OCI-M2 (cell line): Measurements from ENCODE around the gene DTNA.
"Not testable (repeated sequence)": the region's sequence is repeated elsewhere in the genome, so short reads cannot be mapped to it uniquely, and the experiment has no call there.

Source experiments
- DNase-seq: peaks from one replicate; lab custom pipeline; 2025; ENCODE audit not compliant: unreplicated experiment; lab: John Stamatoyannopoulos, UW

The DTNA gene

DNA sequence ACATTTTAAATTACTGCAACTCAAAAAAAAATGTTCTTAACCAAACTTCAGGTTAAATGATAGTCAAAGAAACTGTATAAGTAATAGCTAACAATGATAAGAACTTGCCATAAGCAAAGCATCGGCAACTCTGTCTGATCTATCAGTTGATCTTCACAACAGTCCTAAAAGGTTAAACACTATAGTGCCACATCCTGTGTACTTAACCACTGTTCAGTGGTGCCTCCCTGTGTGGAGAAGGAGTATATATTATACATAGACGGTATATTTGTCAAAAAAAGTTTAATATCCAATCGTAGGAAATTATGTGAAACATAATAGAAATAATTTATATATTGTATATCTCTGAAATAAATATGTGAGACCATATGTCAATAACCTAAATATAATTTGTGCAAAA is 13.0 kb downstream of the DTNA start:
- DNase-seq = no peak

DNA sequence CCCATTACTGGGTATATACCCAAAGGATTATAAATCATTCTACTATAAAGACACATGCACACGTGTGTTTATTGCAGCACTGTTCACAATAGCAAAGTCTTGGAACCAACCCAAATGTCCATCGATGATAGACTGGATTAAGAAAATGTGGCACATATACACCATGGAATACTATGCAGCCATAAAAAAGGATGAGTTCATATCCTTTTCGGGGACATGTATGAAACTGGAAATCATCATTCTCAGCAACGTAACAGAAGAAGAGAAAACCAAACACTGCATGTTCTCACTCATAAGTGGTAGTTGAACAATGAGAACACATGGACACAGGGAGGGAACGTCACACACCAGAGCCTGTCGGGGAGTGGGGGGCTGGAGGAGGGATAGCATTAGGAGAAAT is 15.6 kb downstream of the DTNA start:
- DNase-seq = not testable (repeated sequence)

DNA sequence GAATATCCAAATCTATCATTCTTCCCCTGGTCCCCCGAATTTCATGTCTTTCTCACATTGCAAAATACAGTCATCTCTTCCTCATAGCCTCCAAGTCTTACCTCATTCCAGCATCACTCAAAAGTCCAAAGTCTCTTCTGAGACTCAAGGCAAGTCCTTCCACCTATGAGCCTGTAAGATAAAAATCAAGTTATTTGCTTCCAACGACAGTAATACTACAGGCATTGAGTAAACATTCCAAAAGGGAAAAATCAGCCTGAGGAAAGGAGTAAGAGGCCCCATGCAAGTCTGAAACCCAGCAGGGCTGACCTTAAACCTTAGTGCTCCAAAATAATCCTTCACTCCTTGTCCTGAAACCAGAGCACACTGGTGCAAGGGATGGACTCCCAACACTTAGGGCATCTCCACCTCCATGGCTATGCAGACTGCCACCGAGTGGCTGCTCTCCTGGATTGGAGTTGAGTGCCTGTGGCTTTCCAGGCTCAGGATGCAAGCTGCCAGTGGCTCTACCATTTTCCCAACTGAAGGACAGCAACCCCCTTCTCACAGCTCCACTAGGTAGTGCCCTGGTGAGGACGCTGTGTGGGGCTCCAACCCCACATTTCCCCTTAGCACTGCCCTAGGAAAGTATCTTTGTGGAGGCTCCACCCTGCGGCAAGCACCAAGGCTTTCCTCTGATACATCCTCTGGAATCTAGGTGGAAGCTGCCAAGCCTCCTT is 16.3 kb downstream of the DTNA start:
- DNase-seq = no peak

DNA sequence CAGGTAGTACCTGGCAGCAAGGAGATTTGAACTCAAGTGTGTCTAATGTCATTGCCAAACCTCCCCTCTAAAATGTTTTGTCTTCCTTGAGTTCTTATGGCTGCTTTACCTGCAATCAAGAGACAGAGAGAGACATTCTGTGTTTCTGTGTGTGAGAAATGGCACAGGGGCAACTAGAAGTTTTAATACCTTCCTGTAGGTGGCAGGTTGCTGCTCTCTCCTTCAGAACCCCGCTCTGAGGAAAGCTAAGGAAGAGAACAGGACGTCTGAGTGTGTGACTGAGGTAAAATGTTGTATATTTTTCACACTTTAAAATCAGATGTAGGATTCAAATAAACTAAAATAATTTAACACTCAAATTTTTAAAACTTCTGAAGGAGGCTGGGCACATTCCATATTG is 19.2 kb downstream of the DTNA start:
- DNase-seq = no peak

DNA sequence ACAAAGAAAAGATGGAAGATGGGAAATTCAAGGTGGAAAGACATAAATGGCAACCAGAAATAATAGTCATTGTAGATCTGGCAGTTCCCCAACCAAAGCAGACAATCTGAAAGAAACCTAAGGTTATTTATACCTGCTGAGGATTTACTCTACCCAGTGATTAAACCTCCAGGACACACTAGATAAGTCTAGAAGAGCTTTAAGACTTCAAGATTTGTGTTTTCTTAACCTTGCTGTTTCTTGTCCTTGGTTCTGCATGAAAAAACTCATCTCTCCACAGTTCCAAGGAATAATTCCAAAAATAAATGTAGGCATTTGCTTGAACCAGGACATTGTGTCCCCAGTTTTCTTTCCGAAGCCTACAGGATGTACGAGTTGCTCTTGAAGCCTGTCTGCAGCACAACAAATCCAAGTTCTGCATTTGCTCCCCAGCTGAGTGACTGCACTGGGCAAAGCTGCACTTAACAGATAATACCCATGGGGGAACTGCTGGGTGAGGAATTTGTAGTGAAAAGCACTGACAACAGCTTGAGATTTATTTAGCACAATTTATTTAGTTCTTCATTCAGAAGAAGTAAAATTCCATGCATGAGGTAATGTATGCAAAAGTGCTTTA is 19.8 kb downstream of the DTNA start:
- DNase-seq = no peak

DNA sequence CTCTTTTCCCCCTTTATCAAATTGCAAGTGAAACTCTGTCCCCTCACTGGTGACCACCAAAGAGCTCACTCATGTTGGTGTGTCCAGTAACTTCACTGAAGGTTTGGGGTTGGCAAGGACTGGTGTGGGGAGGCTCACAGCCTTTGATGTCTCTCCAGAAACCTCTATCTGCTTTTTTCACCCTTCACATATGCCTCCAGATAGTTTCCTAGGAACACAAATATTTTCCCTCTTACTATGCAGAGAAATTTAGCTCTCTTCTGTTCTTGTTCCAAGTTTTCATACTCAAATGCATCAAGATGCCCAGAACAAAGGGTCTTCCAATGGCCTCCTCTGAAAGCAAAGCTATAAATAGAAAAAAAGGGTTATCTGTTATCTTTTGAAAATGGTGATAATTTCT is 20.7 kb downstream of the DTNA start:
- DNase-seq = no peak

DNA sequence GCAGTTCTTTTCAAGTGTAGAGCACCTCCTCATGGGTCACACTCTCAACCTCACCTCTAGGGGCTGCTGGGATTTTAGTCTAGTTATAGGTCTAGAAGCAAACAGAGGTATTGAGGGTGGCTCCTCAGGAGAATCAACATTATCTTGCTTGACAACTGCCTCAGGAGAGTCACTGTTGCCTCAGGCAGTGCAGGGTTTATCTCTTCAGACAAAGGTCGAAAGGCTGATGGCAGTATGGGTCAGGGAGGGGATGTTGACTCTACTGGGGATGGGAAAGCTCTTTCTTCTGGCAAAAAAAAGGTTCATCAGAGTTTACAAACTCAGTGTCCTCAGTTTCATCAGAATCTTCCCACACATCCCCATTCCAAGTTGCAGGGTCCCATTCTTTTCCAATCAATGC is 24.0 kb downstream of the DTNA start:
- no peak for DNase-seq

DNA sequence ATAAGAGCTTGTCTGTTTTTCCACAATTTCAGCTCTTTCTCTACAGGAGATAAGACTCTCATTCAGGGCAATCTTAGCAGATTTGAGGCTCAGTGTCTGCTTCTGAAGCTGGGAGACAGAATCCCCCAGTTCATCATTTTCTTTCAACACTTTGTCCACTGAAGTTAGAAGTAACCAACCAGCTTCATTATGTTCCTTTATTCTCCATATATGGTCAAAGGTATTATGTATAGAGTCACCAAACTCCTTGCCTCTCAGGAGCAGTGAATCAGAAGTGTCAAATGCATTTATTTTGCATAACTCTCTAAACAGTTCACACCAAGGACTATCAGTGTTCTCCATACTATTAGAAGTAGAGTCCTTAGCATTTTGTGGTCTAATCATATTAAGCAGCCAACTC is 24.4 kb downstream of the DTNA start:
- DNase-seq = not testable (repeated sequence)

DNA sequence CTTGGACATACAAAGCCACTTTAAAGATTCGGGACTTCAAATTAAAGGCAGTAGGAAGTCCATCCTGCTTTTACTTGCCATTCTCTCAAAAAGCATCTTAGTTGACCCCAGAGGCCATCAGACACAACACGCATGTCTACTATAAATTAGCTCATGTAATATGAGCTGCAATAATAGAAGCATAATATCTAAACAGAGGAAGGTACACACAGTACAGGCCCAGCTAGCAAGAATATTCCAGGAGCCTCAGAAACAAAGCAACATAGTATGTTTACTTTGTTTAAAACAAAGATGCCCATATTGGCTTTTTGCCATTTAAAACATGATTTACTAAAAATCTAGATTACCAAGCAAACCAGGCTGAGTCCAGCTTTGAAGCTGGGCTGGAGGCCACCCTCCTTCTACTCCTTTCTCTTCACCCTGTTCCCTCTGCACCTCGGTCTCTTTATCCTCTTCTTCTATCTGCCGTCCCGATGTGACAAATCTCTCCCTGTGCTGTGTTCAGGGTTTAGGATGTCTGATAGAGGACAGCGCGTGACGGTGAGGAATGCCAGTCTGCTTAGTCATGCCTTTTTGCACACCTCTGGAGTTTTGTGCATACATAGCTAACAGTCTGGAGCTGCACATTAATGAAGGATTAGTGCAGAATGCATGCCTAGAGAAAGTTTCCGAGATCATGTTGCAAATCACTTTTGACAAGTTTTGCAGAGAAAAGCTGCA is 28.2 kb downstream of the DTNA start:
- DNase-seq = no peak

DNA sequence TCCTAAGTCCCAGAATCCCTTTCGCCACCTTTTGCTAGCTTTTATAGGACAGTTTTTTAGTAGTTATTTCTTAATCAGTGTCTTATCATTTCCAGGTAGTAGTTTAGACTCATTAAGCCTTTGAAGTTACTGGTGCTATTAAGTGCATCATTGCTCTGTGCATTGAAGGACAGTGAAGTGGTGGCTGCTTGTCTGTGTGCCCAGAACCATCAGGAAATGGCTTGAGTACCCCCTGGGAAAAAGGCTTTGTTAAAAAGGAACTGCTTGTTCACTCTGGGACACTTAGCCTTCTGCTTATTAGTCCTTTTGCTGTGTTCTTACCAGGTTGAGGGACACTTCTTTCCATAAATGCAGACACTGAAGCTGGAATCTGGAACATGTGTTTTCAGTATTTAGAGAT is 30.0 kb downstream of the DTNA start:
- DNase-seq = no peak

DNA sequence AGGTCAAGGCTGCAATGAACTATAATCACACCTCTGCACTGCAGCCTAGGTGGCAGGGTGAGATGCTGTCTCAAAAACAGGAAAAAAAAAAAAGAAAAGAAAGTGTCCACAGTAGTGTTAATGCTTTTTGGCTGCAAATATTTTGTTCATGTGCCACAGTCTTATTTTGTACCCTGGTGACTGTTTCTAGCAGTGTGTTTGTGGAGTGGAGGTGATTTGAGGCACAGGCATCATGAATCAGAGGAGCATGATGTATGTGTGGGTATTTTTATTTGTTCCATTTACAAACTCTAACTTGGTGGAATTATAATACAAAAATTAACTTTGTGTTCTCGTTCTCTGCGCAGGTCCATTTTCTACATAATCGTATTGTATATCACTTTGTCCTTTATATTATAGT is 30.6 kb downstream of the DTNA start:
- no peak for DNase-seq

DNA sequence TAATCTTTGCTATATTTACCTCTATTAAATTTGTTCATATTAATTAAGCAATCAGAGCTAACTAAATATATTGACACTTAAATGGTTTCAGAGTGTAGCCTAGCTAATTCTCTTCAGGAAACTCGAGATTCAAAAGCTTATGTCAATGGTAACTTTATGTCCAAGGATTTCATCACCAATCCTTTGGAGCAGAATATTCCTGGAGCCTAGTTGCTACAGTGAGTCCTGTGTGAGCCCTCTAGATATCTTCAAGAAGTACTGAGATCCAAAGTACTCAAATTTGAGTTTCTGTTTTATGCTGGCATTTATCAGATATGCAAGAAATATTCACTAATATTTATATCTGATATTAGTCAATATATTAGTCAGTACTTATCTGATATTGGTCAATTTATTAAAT is 31.3 kb downstream of the DTNA start:
- DNase-seq = no peak

DNA sequence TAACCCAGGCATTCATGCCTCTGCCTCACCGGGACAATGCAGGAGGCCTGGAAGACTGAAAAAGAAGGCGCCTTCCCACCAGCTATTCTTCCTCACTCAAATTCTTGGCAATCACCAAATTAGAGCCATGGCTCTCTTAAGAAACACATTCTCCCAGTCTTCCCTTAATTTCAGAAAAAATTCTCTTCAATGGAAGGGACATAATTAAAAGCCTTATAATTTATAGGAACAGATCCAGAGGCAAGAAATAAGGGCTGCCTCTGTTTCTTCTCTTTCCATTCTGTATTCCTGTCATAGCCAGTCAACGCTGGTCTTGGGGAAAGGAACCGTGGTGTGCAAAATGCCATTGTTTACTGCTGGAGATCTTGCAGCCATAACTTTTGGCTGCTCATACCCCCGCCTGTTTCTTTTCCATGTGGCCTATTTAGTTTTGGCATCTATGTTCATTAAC is 32.8 kb downstream of the DTNA start:
- DNase-seq = no peak

DNA sequence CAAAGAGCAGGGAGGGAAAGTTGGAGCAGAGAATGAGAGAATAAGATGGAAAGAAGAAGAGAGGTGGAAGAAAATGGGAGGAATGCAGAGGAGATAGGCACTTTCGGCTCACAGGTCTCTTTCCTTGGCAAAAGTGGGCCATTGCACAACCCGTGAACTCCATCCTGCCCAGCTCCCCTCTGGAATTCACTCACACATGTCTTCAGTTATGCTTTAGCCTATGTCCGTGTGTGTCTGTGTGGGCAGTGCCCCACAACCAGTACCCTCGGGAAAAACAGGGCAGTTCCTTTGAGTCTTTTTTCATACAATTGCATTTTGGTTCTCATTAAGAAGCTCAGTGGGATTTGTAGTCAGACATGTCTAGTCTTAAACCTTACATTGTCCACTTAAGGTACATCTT is 34.5 kb downstream of the DTNA start:
- DNase-seq = no peak

DNA sequence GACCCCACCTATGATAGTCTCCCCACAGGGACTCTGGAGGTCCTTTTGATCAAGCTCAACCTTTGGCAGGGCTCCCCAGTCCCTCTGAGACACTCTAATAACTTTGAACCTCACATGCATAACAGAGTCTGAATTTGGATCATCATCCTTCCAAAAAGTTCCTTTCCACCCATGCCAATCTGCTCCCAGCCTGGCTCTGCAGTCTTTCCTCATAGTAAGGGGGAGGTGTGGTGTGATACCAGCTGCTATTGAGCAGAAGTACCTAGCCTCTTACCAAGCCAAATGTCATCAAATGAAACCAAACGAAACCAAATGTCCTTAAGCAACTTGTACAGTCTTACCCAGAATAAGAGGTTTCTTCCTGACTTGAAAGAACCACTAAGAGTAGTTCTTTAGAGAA is 36.5 kb downstream of the DTNA start:
- no peak for DNase-seq

DNA sequence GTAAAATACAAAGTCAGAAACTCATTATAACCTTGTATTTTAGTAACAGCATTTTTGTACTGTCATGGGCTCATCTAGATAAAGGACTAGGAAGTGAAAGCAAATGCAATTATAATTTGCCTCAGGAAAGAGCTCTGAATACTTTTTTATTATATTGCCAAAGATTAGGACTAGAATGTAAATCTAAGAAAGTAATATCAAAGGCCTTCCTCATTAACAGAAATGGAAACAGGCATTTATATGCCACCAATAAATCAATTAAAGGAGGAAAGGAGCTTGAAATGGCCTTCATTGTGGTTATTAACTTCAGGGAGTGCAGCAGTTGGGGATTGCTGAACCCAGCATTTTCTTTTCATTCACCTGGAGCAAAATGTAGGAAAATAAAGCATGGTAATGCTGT is 39.6 kb downstream of the DTNA start:
- no peak for DNase-seq

DNA sequence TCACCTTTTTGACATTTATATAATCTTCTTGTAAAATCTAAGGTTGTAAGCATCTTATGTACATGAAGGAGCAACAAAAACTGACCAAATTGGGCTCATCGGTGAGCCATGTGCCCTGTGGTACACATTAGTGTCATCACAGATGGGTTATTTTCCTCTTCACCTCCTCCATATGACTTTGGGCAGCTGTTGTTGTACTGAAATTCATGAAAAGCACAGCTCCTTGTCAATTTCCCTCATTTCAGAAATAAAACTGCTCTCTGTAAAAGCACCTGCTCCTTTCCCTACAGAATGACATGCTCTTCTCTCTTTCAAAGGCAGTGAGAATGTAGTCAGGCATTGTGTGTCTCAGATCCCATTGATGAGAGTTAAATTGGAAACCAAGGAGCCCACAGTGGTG is 42.0 kb downstream of the DTNA start:
- no peak for DNase-seq

DNA sequence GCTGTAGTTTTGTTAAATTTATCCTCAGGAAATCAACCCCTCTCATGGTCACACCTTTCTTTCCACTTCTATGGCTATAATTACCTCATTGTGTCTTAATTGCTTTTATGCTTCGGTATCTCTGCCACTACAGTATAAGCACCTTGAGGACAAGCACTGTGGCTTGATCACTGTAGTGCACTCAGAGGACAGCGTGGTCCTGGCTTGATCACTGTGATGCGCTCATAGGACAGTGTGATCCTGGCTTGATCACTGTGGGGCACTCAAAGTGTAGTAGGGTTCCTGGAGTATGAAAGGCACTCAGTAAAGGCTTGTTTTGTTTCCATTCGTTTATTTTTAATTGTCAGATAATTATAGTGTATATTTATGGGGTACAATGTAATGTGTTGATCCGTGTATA is 44.2 kb downstream of the DTNA start:
- no peak for DNase-seq

DNA sequence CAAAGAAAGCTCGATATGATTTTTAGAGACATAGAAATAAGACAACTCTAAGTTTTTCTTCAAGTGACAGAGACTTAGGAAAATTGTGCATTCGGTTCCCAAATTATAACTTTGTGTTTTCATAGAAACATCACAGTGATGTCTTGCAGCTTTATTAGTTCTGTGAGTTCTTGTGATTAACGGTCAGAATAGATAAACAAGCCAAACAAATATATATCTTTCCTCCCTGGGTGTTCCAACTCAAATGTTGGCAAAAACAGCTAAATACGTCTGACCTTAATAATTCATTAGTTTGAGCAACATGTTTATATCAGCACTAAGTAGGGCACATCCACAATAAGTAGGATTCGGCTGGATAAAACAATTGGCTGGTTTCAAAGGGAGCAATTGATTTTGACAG is 47.6 kb downstream of the DTNA start:
- DNase-seq = no peak

DNA sequence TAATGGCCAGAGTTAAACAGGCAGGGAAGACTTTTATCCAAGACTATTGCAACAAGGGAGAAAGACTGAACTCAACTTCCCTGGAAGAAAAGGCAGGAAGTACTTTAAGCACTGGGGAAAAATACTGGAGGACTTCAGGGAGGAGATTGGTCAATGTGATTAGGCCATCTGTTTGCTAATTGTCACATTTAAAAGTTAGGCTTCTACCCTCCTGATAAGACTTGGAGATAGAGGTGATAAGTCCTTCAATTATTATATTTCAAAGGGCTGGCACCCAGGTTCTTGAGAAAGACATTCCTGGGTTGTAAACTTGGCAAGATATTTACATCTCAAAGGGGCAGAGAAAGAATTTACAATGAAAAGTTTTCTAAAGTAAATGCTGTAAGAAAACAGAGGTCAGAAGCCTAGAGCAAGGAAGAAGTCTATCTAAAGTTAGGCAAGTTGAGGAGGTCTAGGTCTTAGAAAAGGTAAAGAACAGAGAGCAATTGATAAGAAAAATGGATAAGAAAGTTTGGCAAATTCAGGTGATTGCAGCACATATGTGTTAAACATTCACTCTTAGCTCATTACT is 48.4 kb downstream of the DTNA start:
- no peak for DNase-seq

DNA sequence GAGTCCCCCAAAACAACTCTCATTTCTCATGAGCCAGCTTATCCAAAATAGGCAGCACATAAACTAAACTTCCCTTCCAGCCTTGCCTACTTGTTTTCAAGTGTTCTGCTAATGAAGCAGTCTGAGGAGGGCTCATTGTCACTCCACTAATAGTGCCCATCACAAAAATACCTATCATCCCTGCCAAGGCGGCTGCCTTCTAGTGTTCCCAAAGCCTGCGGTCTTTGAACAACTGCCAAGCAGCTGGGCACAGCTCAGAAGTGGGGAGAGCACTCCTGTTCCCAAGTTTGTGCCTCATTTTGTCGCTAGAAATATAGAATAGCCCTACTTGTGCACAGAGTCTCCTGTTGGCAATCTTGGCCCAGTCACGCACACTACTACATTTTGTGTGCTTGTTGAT is 50.3 kb downstream of the DTNA start:
- DNase-seq = no peak

DNA sequence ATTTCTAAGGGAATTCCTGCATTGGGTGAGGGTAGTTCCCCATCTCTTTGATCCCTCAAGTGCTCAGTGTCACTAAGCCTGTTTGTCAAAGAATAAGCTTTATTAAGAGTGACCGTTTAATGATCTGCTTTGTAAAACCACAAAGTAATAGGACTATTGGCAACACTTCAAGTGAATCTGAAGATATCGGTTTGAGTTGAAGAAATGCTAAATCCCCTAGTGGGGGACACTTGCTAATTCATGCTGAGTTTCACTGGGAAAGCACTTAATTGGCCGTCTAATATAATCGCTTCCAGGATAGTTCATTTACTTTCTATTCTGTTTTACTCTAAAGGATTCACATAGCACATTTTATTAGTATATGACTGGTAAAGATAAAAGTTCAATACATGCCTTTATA is 54.4 kb downstream of the DTNA start:
- no peak for DNase-seq
